Parathyroid adenoma (tissue), 2 donors: ENCODE results near the gene PI4KA.

Experiments
- H2AFZ ChIP-seq: fragments of 300-600 bp; sonication (generic); one replicate; pipeline ENCODE4 v1.7.0; 2017; ENCODE audit warnings: antibody characterized with exemption, mild to moderate bottlenecking
- H3K27ac ChIP-seq: fragments of 300-600 bp; sonication (generic); one replicate; pipeline ENCODE4 v1.7.0; 2017
- H3K27me3 ChIP-seq: fragments of 300-600 bp; sonication (generic); one replicate; pipeline ENCODE4 v1.7.0; 2017; ENCODE audit warnings: low read length; ENCODE audit not compliant: control insufficient read depth, insufficient read depth
- H3K36me3 ChIP-seq: fragments of 300-600 bp; sonication (generic); one replicate; pipeline ENCODE4 v1.7.0; 2017; ENCODE audit warnings: low read length; ENCODE audit not compliant: control insufficient read depth, insufficient read depth
- H3K4me1 ChIP-seq: fragments of 300-600 bp; sonication (generic); one replicate; pipeline ENCODE4 v1.7.0; 2017; ENCODE audit warnings: control low read depth
- H3K4me2 ChIP-seq: fragments of 300-600 bp; sonication (generic); one replicate; pipeline ENCODE4 v1.7.0; 2017; ENCODE audit warnings: low read length
- H3K4me3 ChIP-seq: fragments of 300-600 bp; sonication (generic); one replicate; pipeline ENCODE4 v1.7.0; 2017; ENCODE audit warnings: low read depth, low read length
- H3K79me2 ChIP-seq: fragments of 300-600 bp; sonication (generic); one replicate; pipeline ENCODE4 v1.7.0; 2017; ENCODE audit warnings: control low read depth
- H3K9ac ChIP-seq: fragments of 300-600 bp; sonication (generic); one replicate; pipeline ENCODE4 v1.7.0; 2017; ENCODE audit warnings: mild to moderate bottlenecking
- H3K9me3 ChIP-seq: fragments of 300-600 bp; sonication (generic); one replicate; pipeline ENCODE4 v1.7.0; 2017; ENCODE audit warnings: low read length; ENCODE audit not compliant: control insufficient read depth
- TF ChIP-seq, protein P1 (sequence below): fragments of 300-600 bp; sonication (generic); IDR thresholded peaks from one replicate; pipeline ENCODE4 v1.7.0; 2017; ENCODE audit warnings: antibody characterized with exemption, mild to moderate bottlenecking
- donor health status: primary hyperparathyroidism.

PI4KA gene

DNA sequence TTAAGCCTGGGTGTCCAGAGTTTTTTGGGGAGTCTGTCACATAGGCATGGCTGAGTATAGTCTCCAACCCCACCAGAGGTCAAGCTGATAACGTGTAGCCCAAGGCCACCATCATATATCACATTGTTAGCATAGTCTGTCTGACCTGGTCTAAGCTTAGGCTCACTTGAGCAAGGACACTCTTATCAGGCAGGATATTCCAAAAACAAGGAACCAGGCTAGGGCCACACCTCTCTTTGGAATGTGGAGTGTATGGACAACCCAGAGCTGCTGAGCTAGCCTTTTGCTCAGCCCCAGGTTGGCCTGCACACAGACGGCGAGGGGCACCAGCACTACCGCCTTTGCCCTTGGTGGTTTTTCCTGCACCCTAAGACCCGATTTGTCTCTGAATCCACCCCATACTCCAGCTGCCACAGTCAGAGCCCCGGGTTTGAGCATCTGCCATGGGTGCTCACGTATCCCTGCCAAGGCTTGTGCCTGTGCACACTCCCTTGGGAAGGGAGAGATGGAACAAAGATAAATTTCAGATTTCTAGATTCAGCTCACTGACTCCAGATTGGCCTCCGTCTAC, 7.3 kb upstream of the PI4KA start:
- Histone ChIP-seq H3K79me2 (no peaks in the 10 kb centered on the region), H3K9ac (no peak overlapping the region), H3K27me3 (no peaks in the 10 kb centered on the region), H3K36me3 (no peaks in the 10 kb centered on the region), H3K4me1 (no peaks in the 10 kb centered on the region), H3K9me3 (no peaks in the 10 kb centered on the region), H3K27ac (no peak overlapping the region), H3K4me3 (no peak overlapping the region), H3K4me2 (no peak overlapping the region), H2AFZ (no peak overlapping the region)
- TF ChIP-seq, protein P1, sequence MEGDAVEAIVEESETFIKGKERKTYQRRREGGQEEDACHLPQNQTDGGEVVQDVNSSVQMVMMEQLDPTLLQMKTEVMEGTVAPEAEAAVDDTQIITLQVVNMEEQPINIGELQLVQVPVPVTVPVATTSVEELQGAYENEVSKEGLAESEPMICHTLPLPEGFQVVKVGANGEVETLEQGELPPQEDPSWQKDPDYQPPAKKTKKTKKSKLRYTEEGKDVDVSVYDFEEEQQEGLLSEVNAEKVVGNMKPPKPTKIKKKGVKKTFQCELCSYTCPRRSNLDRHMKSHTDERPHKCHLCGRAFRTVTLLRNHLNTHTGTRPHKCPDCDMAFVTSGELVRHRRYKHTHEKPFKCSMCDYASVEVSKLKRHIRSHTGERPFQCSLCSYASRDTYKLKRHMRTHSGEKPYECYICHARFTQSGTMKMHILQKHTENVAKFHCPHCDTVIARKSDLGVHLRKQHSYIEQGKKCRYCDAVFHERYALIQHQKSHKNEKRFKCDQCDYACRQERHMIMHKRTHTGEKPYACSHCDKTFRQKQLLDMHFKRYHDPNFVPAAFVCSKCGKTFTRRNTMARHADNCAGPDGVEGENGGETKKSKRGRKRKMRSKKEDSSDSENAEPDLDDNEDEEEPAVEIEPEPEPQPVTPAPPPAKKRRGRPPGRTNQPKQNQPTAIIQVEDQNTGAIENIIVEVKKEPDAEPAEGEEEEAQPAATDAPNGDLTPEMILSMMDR = no peak

- TF ChIP-seq, protein P1 = no peak
- Histone ChIP-seq H3K27me3 (no peaks in the 10 kb centered on the region), H3K79me2 (no peaks in the 10 kb centered on the region), H3K9ac (no peak overlapping the region), H3K9me3 (no peaks in the 10 kb centered on the region), H3K36me3 (no peaks in the 10 kb centered on the region), H3K27ac (no peak overlapping the region), H3K4me2 (no peak overlapping the region), H3K4me3 (no peak overlapping the region), H3K4me1 (no peaks in the 10 kb centered on the region), H2AFZ (no peak overlapping the region)
These were observed 6.7 kb upstream of the PI4KA start for GRCh38 chr22:20865331-20865730.

GRCh38 chr22:20864186-20864908, 5.7 kb upstream of the PI4KA start:
- Histone ChIP-seq H3K27ac (no peak overlapping the region), H3K9ac (no peak overlapping the region), H3K4me3 (no peak overlapping the region), H3K4me2 (no peak overlapping the region), H3K4me1 (no peaks in the 10 kb centered on the region), H3K36me3 (no peaks in the 10 kb centered on the region), H3K27me3 (no peaks in the 10 kb centered on the region), H3K9me3 (no peaks in the 10 kb centered on the region), H3K79me2 (no peaks in the 10 kb centered on the region), H2AFZ (no peak overlapping the region)
- TF ChIP-seq, protein P1 = no peak

DNA sequence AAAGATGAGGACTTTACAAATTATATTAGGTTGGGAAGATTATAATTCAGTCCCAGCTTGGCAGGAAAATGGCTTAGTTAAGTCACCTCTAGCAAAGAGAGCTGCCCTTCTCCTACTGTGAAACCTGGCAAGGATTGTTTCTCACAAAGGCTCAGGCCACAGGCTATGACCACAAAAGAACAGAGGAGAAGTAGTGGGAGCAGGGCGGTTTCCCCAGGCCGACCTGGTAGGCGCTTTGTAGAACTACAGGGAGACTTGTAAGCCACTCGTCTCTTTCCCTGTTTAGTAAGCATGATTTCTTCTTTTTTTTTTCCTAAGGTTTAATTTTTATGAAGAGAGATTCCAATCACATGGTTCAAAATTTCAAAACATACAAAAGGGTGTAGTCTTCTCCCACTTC, 4.8 kb upstream of the PI4KA start:
- no peaks in the 10 kb centered on the region for H3K9me3 ChIP-seq
- H3K79me2 ChIP-seq = no peaks in the 10 kb centered on the region
- H3K4me3 ChIP-seq = no peak overlapping the region
- TF ChIP-seq, protein P1 = no peak
- H3K27me3 ChIP-seq = no peaks in the 10 kb centered on the region
- H3K4me2 ChIP-seq = no peak overlapping the region
- no peaks in the 10 kb centered on the region for H3K4me1 ChIP-seq
- no peak overlapping the region for H2AFZ ChIP-seq
- no peak overlapping the region for H3K27ac ChIP-seq
- no peaks in the 10 kb centered on the region for H3K36me3 ChIP-seq
- H3K9ac ChIP-seq = no peak overlapping the region

- TF ChIP-seq, protein P1 = no peak
- Histone ChIP-seq H3K4me2 (no peak overlapping the region), H2AFZ (no peak overlapping the region), H3K79me2 (no peaks in the 10 kb centered on the region), H3K27ac (no peak overlapping the region), H3K9me3 (no peaks in the 10 kb centered on the region), H3K4me3 (no peak overlapping the region), H3K27me3 (no peaks in the 10 kb centered on the region), H3K9ac (no peak overlapping the region), H3K36me3 (no peaks in the 10 kb centered on the region), H3K4me1 (no peaks in the 10 kb centered on the region)
These were observed 3.9 kb upstream of the PI4KA start for GRCh38 chr22:20862540-20862939.
